ENCODE measurements around the gene IFRD1. TPM values are rescaled to one million over a fixed set of nuclear protein-coding genes. Genes with fewer than 3 reads are reported as not detected.

IFRD1 gene
- total RNA-seq, 1 donor from 2014 or later = 67.0 TPM

DNA sequence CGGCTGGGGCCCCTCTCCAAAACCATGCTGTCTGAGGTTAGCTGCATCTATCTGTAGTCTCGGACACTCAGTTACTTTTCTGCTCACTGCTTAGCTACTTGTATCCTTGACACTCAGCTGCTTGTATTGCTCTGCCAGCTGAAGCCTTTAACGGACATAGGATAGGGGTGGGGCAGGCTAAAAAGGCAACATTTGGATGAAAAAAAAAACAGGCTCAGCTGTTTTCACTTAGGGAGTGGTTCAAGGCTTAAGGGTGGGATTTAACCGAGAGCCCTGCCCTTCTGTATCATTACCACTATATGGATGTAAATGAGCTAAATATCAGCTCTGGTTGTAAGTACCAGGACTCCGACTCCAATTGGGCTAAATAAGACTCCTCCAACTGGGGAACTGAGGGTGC, 59.1 kb downstream of the IFRD1 start:
- intact Hi-C loops (cut with micrococcal nuclease) = no loop called here
- TF ChIP-seq, protein P1, sequence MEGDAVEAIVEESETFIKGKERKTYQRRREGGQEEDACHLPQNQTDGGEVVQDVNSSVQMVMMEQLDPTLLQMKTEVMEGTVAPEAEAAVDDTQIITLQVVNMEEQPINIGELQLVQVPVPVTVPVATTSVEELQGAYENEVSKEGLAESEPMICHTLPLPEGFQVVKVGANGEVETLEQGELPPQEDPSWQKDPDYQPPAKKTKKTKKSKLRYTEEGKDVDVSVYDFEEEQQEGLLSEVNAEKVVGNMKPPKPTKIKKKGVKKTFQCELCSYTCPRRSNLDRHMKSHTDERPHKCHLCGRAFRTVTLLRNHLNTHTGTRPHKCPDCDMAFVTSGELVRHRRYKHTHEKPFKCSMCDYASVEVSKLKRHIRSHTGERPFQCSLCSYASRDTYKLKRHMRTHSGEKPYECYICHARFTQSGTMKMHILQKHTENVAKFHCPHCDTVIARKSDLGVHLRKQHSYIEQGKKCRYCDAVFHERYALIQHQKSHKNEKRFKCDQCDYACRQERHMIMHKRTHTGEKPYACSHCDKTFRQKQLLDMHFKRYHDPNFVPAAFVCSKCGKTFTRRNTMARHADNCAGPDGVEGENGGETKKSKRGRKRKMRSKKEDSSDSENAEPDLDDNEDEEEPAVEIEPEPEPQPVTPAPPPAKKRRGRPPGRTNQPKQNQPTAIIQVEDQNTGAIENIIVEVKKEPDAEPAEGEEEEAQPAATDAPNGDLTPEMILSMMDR (IDR thresholded peaks at IDR 0.05) = no peak
- peaks cover 3% of the 10 kb centered on the region for H3K27me3 Mint-ChIP-seq
- no peaks in the 10 kb centered on the region for H3K9me3 Mint-ChIP-seq
- ChIA-PET CTCF (no interaction called here), POLR2A (no interaction called here)
- no peaks in the 10 kb centered on the region for H3K36me3 Mint-ChIP-seq (ENCODE audit: low read depth)
- no peak overlapping the region for H3K4me3 Mint-ChIP-seq
- no peaks in the 10 kb centered on the region for H3K4me1 Mint-ChIP-seq
- no peak for ATAC-seq (ENCODE audit: low read depth)
- no peak for DNase-seq
- no peak overlapping the region for H3K27ac Mint-ChIP-seq

DNA sequence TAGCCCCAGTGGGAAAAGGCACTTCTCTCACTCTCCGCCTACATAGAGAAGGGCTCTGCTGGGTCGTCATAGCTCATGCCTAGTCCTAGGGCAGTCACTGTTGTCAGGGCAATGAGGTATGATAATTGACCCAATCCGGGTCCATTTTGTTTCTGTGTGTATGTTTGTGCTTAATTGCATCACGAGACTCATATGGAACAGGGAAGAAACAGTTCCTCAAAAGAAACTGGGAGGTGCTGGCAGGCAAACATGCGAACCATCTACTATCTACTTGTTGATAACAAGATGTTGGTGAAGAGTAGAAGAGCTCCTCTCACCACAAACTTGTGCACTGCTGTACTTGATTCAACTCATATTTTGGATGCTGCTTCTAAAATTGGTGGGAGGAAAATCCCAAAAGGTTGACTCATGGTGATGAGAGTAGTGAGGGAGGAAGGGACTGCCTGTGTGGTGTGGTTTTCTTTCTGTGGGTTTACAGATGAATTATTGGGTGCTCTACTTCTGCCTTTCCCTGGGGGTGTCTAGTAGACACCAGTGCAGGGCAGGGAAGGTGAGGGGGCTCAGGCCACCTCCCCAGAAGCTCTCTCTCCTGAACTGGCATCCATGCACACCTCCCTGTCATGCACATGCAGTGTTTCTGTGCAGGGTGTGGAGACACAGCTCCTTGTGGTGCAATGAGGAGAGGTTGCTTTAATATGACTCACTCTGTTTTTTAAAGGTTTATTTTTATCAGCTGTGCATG, 59.9 kb downstream of the IFRD1 start:
- H3K27me3 Mint-ChIP-seq = no peaks in the 10 kb centered on the region
- H3K27ac Mint-ChIP-seq = no peak overlapping the region
- H3K9me3 Mint-ChIP-seq = no peaks in the 10 kb centered on the region
- no peak overlapping the region for H3K4me3 Mint-ChIP-seq
- intact Hi-C loops (cut with micrococcal nuclease) = no loop called here
- H3K4me1 Mint-ChIP-seq = no peaks in the 10 kb centered on the region
- no peaks in the 10 kb centered on the region for H3K36me3 Mint-ChIP-seq (ENCODE audit: low read depth)
- ChIA-PET CTCF (no interaction called here), POLR2A (no interaction called here)
- DNase-seq (no peak), ATAC-seq (ENCODE audit: low read depth) (no peak)
- TF ChIP-seq, protein P1 (IDR thresholded peaks at IDR 0.05) = no peak

DNA sequence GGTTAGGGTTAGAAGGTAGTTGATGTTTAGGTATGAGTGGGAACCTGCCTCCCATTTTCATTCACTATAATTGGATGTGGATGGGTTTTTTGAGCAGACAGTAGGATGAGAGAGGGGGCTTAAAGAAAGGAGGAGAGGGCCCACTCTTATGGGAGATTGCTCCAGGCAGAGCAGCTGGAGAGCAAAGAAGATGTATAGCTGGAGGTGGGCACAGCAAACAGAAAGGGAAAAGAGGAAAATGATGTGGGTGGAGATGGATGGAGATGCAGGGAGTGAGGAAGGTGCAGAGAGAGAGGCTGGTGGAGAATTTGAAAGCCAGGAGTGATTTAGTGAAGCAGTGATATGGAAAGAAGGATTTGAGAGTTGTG, 60.5 kb downstream of the IFRD1 start:
- no peaks in the 10 kb centered on the region for H3K36me3 Mint-ChIP-seq (ENCODE audit: low read depth)
- TF ChIP-seq, protein P1 (IDR thresholded peaks at IDR 0.05) = no peak
- H3K4me3 Mint-ChIP-seq = no peak overlapping the region
- DNase-seq (no peak), ATAC-seq (ENCODE audit: low read depth) (no peak)
- H3K9me3 Mint-ChIP-seq = no peaks in the 10 kb centered on the region
- H3K27me3 Mint-ChIP-seq = peaks cover 3% of the 10 kb centered on the region
- CTCF ChIA-PET = no interaction called here
- POLR2A ChIA-PET = no interaction called here
- H3K27ac Mint-ChIP-seq = no peak overlapping the region
- H3K4me1 Mint-ChIP-seq = no peaks in the 10 kb centered on the region
- intact Hi-C loops (cut with micrococcal nuclease) = no loop called here

DNA sequence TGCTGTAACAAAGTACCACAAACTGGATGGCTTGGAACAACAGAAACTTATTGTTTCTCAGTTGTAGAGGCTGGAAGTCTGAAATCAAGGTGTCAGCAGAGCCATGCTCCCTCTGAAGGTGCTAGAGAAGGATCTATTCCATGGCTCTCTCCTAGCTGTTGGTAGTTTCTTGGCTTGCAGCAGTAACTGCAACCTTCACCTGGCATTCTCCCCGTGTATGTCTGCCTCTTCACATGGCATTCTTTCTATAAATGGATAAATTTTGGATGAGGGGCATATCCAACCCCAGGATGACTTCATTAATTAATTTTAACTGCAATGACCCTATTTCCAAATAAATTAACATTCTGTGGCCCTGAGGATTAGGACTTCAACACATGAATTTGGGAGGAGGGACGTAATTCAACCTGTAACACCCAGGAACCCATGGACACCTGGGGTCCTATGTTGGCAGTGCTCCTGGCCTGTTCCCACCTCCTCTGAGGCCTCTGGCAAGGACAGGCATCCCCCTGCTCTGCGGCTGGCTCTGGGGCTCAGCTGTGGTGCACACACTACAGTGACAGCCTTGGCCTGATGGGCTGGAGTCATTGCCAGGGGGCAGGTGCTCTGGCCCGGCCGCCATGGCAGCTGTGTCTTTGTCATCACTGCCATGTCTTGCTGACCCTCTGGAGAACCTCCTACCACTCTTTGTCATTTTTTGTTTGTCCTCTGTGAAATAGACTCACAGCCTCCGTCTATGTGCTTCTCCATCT, 61.4 kb downstream of the IFRD1 start:
- CTCF ChIA-PET = no interaction called here

More for the DNA sequence above, 61.4 kb downstream of the IFRD1 start:
- ATAC-seq (ENCODE audit: low read depth) = no peak
- Mint-ChIP-seq H3K27me3 (peaks cover 6% of the 10 kb centered on the region), H3K4me3 (no peak overlapping the region), H3K9me3 (no peaks in the 10 kb centered on the region), H3K27ac (no peak overlapping the region), H3K36me3 (ENCODE audit: low read depth) (no peaks in the 10 kb centered on the region), H3K4me1 (no peaks in the 10 kb centered on the region)
- TF ChIP-seq, protein P1 (IDR thresholded peaks at IDR 0.05) = no peak
- POLR2A ChIA-PET = no interaction called here
- DNase-seq = no peak
- intact Hi-C loops (cut with micrococcal nuclease) = no loop called here
